Body of pancreas (tissue), 4 donors: ENCODE results near the gene PTPRN2. TPM values are rescaled to one million over a fixed set of nuclear protein-coding genes. Genes with fewer than 3 reads are reported as not detected.

Experiments used
- ATAC-seq: fragments of 150-250 bp; one replicate; pipeline ENCODE4 v1.9.1; 2016
- DNase-seq, 4 donors: peaks; one replicate each; pipeline ENCODE4 v3.0.0-alpha.2; 2019
- H3K27ac ChIP-seq, 4 donors: fragments of 200-600 bp; sonication (generic); 1 replicate in 3 of 4; 2 replicates in 1 of 4; pipeline versions ENCODE4 v1.5.1 to v1.6.1; 2016 to 2019; ENCODE audit warnings: mild to moderate bottlenecking in 1 of 4, mixed read lengths in 1 of 4, moderate library complexity in 1 of 4
- H3K27me3 ChIP-seq, 2 donors: fragments of 200-600 bp; sonication (generic); one replicate each; pipeline ENCODE4 v1.6.0; 2016; ENCODE audit warnings: mild to moderate bottlenecking in 1 of 2
- H3K36me3 ChIP-seq, 2 donors: fragments of 200-600 bp; sonication (generic); replicated peaks in 1 of 2; 2 replicates each; pipeline ENCODE4 v1.5.1; 2016; ENCODE audit warnings: low read depth in 2 of 2; ENCODE audit not compliant: insufficient read depth in 1 of 2
- H3K4me1 ChIP-seq: fragments of 200-600 bp; sonication (generic); one replicate; pipeline ENCODE4 v1.6.0; 2016
- H3K4me3 ChIP-seq, 2 donors: fragments of 200-600 bp; sonication (generic); 1 replicate in 1 of 2; 2 replicates in 1 of 2; pipeline ENCODE4 v1.5.1; 2016 to 2019
- H3K9me3 ChIP-seq, 3 donors: fragments of 200-600 bp; sonication (generic); 1 replicate in 2 of 3; 2 replicates in 1 of 3; pipeline ENCODE4 v1.5.1; 2016
- CTCF ChIP-seq, 7 experiments: fragments of 450-650 bp in 4 of 7; fragments of 200-600 bp in 3 of 7; sonication (generic) in 3 of 7; IDR thresholded peaks; one replicate each; pipeline ENCODE4 v1.5.1; 2016 to 2019; ENCODE audit warnings: antibody characterized with exemption in 7 of 7
- POLR2A ChIP-seq, 3 donors: fragments of 450-650 bp; IDR thresholded peaks; one replicate each; pipeline ENCODE4 v1.6.1; 2016; ENCODE audit warnings: antibody characterized with exemption in 3 of 3, mild to moderate bottlenecking in 2 of 3
- WGBS, 2 donors: methylation state at CpG; one replicate each; pipeline ENCODE4 v1.1.5; 2017; 5-methylcytosine and 5-hydroxymethylcytosine counted together
- intact Hi-C: fragments of 100-400 bp; cut with DNase I; formaldehyde crosslinking; loops from one replicate; pipeline ENCODE4 v1.15.1; 2023
- total RNA-seq, 2 donors: library from RNA; depleted of rRNA; stranded (reverse); fragments of >200 nt; gene quantifications; one replicate each; pipeline ENCODE4 v1.1.0, GENCODE V29; 2016

PTPRN2 gene
- total RNA-seq, 2 donors from 2014 or later, result 31.6 to 76.1 TPM

- DNase-seq (no peak), ATAC-seq (no peak)
- H3K27me3 ChIP-seq, result no peaks in the 10 kb centered on the region
- WGBS, 2 donors, result 91 to 93% methylated on average over 9 to 10 of the region's 10 CpGs
- H3K36me3 ChIP-seq, result no peaks in the 10 kb centered on the region
- no peak overlapping the region for H3K27ac ChIP-seq
- no peak for TF ChIP-seq POLR2A (IDR thresholded peaks at IDR 0.05)
- TF ChIP-seq CTCF (IDR thresholded peaks at IDR 0.05), result no peak
- no peak overlapping the region for H3K4me3 ChIP-seq
- H3K4me1 ChIP-seq, result no peaks in the 10 kb centered on the region
- no peaks in the 10 kb centered on the region for H3K9me3 ChIP-seq
- intact Hi-C loops, result no loop called here
These were observed 536.5 kb downstream of the PTPRN2 start for GRCh38 chr7:158050978-158051651.

GRCh38 chr7:158050441-158050977, 537.1 kb downstream of the PTPRN2 start:
- no peaks in the 10 kb centered on the region for H3K27me3 ChIP-seq
- intact Hi-C loops, result no loop called here
- no peak for ATAC-seq
- no peak overlapping the region for H3K4me3 ChIP-seq
- H3K9me3 ChIP-seq, result no peaks in the 10 kb centered on the region
- 65 to 72% methylated on average over 10 of the region's 10 CpGs for WGBS, 2 donors
- no peak for DNase-seq
- no peaks in the 10 kb centered on the region for H3K36me3 ChIP-seq
- no peak overlapping the region for H3K27ac ChIP-seq
- H3K4me1 ChIP-seq, result no peaks in the 10 kb centered on the region
- TF ChIP-seq POLR2A (IDR thresholded peaks at IDR 0.05) (no peak), CTCF (IDR thresholded peaks at IDR 0.05) (no peak)

GRCh38 chr7:158049271-158049670, 538.4 kb downstream of the PTPRN2 start:
- ATAC-seq, result no peak
- DNase-seq, result no peak
- intact Hi-C loops, result no loop called here

GRCh38 chr7:158048569-158048968, 539.1 kb downstream of the PTPRN2 start:
- Histone ChIP-seq H3K9me3 (no peaks in the 10 kb centered on the region), H3K27ac (no peak overlapping the region), H3K4me1 (no peaks in the 10 kb centered on the region), H3K27me3 (no peaks in the 10 kb centered on the region), H3K36me3 (no peaks in the 10 kb centered on the region), H3K4me3 (no peak overlapping the region)
- intact Hi-C loops, result no loop called here
- DNase-seq, result no peak
- no peak for TF ChIP-seq POLR2A (IDR thresholded peaks at IDR 0.05)
- no peak for TF ChIP-seq CTCF (IDR thresholded peaks at IDR 0.05)
- 67 to 83% methylated on average over 1 of the region's 1 CpG for WGBS, 2 donors
- no peak for ATAC-seq

More at GRCh38 chr7:158049271-158049670, 538.4 kb downstream of the PTPRN2 start:
- Histone ChIP-seq H3K27me3 (no peaks in the 10 kb centered on the region), H3K9me3 (no peaks in the 10 kb centered on the region), H3K27ac (no peak overlapping the region), H3K4me3 (no peak overlapping the region), H3K4me1 (no peaks in the 10 kb centered on the region), H3K36me3 (no peaks in the 10 kb centered on the region)
- 90 to 93% methylated on average over 8 of the region's 8 CpGs for WGBS, 2 donors
- TF ChIP-seq POLR2A (IDR thresholded peaks at IDR 0.05), result no peak
- TF ChIP-seq CTCF (IDR thresholded peaks at IDR 0.05), result no peak
